Fibroblast of skin of right biceps (primary cell): ENCODE measurements around the gene TFEB.

Experiments
- DNase-seq: peaks from one replicate; pipeline ENCODE4 v3.0.0-alpha.2; 2013

Gene TFEB

GRCh38 chr6:41763470-41763869 lies 28.1 kb upstream of the TFEB start:
- no peak for DNase-seq

- no peak for DNase-seq
Observed at GRCh38 chr6:41759905-41760579, 24.6 kb upstream of the TFEB start.

GRCh38 chr6:41759106-41759904 lies 23.9 kb upstream of the TFEB start:
- no peak for DNase-seq

GRCh38 chr6:41758641-41759035 lies 23.2 kb upstream of the TFEB start:
- no peak for DNase-seq

GRCh38 chr6:41757931-41758640 lies 22.7 kb upstream of the TFEB start:
- DNase-seq = no peak

GRCh38 chr6:41757271-41757670 lies 21.9 kb upstream of the TFEB start:
- DNase-seq = no peak

- no peak for DNase-seq
Observed at GRCh38 chr6:41756354-41756753, 20.9 kb upstream of the TFEB start.

- DNase-seq = no peak
Observed at GRCh38 chr6:41755895-41756294, 20.5 kb upstream of the TFEB start.

- no peak for DNase-seq
Observed at GRCh38 chr6:41750374-41750773, 15.0 kb upstream of the TFEB start.

- no peak for DNase-seq
Observed at GRCh38 chr6:41748542-41748941, 13.1 kb upstream of the TFEB start.

GRCh38 chr6:41748102-41748477 lies 12.7 kb upstream of the TFEB start:
- DNase-seq = no peak

GRCh38 chr6:41747256-41748101 lies 12.1 kb upstream of the TFEB start, which contains the start of gene PGC:
Gene PGC, minus strand, starts transcription at chr6:41747397. Its CDS starts 63 bp downstream, at chr6:41747334.
- no peak for DNase-seq

GRCh38 chr6:41746107-41746506 lies 10.7 kb upstream of the TFEB start:
- no peak for DNase-seq

- no peak for DNase-seq
Observed at GRCh38 chr6:41744236-41744787, 8.9 kb upstream of the TFEB start.

- DNase-seq = no peak
Observed at GRCh38 chr6:41743406-41744235, 8.2 kb upstream of the TFEB start.

- DNase-seq = no peak
Observed at GRCh38 chr6:41741625-41742490, 6.5 kb upstream of the TFEB start.

GRCh38 chr6:41740366-41741162 lies 5.2 kb upstream of the TFEB start:
- no peak for DNase-seq

GRCh38 chr6:41739041-41739440 lies 3.6 kb upstream of the TFEB start:
- DNase-seq = no peak

GRCh38 chr6:41737591-41738130 lies 2.3 kb upstream of the TFEB start:
- DNase-seq = no peak
